C4-2B (cell line): Measurements from ENCODE around the gene SAMD13.

Experiments
- H3K27ac ChIP-seq: fragments of 450-650 bp; 2 replicates; pipeline ENCODE4 v1.5.1; 2017
- ZFX ChIP-seq: fragments of 450-650 bp; IDR thresholded peaks from 2 replicates; pipeline ENCODE4 v1.6.1; 2017
- TF ChIP-seq, protein P1 (sequence below): fragments of 450-650 bp; conservative IDR thresholded peaks from 2 replicates; pipeline ENCODE4 v1.5.1; 2017; ENCODE audit warnings: mild to moderate bottlenecking

Gene SAMD13

DNA sequence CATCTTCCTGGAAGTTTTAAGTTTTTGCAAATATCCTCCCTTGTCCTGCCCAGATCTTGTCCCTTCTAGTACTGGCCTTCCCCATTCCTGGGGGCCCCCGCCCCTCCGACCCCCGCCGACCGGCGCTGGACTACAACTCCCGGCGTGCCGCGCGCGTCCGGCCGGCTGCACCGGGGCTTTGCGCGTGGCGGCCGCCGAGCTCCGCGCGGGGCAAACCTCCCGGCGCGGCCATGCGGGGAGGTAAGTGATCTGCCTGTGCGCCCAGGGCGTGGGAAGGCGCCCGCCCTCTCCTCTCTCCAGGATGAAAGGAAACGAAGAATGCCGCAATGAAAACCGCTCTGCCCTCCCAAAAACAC, 3.2 kb upstream of the SAMD13 start:
- TF ChIP-seq, protein P1, sequence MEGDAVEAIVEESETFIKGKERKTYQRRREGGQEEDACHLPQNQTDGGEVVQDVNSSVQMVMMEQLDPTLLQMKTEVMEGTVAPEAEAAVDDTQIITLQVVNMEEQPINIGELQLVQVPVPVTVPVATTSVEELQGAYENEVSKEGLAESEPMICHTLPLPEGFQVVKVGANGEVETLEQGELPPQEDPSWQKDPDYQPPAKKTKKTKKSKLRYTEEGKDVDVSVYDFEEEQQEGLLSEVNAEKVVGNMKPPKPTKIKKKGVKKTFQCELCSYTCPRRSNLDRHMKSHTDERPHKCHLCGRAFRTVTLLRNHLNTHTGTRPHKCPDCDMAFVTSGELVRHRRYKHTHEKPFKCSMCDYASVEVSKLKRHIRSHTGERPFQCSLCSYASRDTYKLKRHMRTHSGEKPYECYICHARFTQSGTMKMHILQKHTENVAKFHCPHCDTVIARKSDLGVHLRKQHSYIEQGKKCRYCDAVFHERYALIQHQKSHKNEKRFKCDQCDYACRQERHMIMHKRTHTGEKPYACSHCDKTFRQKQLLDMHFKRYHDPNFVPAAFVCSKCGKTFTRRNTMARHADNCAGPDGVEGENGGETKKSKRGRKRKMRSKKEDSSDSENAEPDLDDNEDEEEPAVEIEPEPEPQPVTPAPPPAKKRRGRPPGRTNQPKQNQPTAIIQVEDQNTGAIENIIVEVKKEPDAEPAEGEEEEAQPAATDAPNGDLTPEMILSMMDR = no peak
- no peak for TF ChIP-seq ZFX
- peak overlapping the region; percentile 97 for H3K27ac ChIP-seq

DNA sequence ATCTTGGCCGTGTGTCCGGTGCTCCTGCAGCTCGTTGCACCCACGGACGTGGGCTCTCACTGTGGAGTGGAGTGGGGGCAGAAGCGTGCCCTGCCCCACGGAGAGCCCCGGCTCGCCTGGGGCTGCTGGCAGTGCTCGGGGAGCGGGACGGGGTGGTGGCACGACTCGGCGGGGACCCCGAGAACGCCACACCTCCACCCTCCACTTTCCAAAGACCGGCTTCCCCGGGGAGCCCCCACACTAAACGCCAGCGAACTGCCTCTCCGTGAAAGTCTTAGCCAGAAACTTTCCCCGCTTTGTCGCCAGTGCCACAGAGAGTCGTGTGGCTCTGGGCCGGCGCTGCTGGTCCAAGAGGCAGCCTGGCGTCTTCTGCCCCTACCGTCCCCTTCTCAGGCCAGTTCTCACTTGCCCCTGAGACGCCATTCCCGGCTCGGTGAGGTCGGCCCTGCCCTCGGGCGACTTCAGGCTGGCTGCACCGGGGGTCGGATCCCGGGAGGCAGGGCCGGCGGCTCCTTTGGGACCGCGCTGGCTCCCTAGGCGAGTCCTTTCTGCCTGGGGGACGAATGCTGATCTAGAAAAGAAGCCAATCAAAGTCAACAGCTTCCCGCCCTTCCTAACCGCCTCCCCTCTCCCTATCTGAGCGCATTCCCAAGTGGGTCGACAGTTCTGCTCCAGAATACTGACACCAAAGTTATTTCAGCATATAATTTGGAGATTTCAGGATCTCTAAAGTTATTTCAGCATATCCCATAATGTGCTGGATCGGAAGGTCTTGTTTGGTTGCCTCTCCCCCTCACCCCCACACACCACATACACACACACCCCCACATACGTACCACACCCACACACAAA, 2.6 kb upstream of the SAMD13 start:
- H3K27ac ChIP-seq = peak overlapping the region; percentile 97
- TF ChIP-seq, protein P1 = no peak
- TF ChIP-seq ZFX = 0 out of 2 replicates have a peak, but pooled peaks have one; percentile 29

DNA sequence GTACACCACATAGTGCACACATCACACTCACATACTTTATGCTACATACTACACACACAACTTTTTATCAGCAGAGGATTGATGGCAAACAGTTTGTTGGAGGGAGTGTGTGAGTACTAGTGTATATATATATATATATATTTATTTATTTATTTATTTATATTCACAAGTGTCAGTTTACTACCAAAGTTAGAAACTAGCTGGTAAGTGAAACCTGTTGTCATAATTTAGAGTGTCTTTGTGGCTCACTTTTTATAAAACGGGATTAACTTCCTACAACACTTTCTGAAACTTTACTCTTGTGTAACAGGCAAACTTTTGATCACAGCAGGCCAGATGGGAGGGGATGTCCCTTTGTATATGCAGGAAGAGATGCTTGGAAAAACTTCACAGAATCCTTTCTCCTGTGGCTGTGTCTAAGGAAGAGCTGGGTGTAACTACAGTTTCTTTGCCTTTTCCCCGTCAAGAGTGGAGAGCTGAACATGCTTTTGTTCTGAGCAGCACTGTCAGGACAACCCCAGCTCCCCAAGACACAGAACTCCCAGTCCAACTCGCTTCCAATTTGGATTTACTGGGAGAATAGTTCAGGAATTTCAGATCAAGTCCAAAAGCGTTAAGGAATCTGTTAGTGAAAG, 1.9 kb upstream of the SAMD13 start:
- TF ChIP-seq, protein P1 = no peak
- TF ChIP-seq ZFX = no peak
- peak overlapping the region; percentile 97 for H3K27ac ChIP-seq

DNA sequence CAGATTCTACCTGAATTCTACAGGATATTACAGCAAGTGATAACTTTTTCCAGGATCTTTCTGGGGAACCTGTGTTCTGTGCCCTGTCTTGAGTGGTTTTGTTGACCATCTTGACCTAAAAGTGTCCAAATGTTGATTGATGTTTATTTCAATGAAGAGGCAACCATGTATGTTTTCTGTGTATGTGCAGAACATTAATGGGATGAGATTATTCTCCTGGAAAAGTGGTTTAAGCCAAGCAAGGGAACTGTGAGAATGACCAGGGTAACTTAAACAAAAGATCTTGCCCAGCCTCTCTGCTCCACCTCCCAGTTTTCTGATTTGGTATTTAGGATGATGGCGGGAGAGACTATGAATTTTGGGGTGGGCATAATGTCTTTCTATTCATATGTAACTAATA, 1.0 kb upstream of the SAMD13 start:
- TF ChIP-seq, protein P1 = no peak
- no peak for TF ChIP-seq ZFX
- H3K27ac ChIP-seq = peak overlapping the region; percentile 34; the same call in 1 of the 2 replicates

DNA sequence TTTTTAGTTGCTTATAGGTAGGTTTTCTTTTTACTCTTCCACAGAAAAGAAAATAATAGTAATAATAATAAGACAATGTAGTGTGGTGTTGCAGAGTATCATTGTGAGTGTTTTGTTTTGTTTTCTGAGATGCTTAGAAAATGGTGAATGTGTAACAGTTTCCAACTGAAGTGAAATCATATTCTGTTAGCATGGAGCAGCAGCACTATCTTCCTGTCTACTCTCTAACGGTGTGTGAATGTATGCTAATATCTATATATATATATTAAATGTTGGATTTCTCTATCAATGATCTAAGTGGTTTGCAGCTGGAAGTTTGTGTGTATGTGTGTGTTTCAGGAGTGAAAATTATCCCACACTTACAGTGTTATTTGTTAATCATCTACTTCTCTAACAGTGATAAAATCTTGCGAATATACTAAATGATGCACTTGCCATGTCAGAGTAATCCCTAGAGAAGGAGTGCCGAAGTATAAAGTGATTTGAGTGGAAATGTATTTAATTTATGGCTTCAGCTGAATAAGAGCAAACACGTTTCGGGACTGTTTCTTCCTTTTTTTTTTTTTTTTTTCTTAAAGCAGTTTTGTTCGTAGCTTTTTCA, 377 bp downstream of the SAMD13 start:
- TF ChIP-seq, protein P1 = no peak
- no peak for TF ChIP-seq ZFX
- H3K27ac ChIP-seq = peak overlapping the region; percentile 80; the same call in 1 of the 2 replicates

DNA sequence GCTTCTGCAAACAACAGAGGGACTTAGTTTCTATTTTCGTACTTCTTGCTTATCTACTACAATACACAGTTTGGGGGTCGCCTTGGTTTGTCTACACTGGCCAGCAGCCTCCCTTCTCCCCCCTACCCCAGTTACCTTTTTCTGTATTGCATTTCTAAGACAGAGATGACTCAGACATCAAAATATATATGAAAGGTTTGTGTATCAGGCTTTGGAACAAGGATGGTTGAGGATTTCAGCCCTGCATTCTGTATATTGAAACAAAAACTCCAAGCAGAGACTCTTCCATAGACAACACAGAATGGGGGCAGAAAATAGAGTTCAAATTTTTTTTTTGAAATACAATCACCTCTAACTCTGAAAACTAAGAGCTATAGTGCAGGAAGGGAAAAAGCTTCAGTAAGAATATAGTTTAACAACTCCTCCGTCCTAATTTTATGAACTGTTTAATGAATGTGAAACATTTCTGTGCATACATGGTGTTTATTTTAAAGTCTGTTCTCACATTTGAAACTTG, 1.9 kb downstream of the SAMD13 start:
- H3K27ac ChIP-seq = peak overlapping the region; percentile 80; the same call in 1 of the 2 replicates
- TF ChIP-seq, protein P1 = no peak
- no peak for TF ChIP-seq ZFX
